Neutrophil (primary cell): ENCODE measurements around the gene LRPPRC.

Experiments
- H3K27ac ChIP-seq: fragments of 200-600 bp; sonication (generic); 2 replicates; pipeline ENCODE4 v1.5.1; 2016; ENCODE audit warnings: mild to moderate bottlenecking, moderate library complexity
- H3K27me3 ChIP-seq: fragments of 200-600 bp; sonication (generic); 2 replicates; pipeline ENCODE4 v1.6.0; 2016; ENCODE audit warnings: mild to moderate bottlenecking
- H3K36me3 ChIP-seq: fragments of 200-600 bp; sonication (generic); 2 replicates; pipeline ENCODE4 v1.5.1; 2017
- H3K4me1 ChIP-seq, 2 experiments: fragments of 200-600 bp in 1 of 2; sonication (generic) in 1 of 2; 1 replicate in 1 of 2; 2 replicates in 1 of 2; pipeline versions ENCODE4 v1.5.1 to v1.6.1; 2013 to 2016; ENCODE audit warnings: low read depth in 1 of 2, low read length in 1 of 2, mild to moderate bottlenecking in 1 of 2, moderate library complexity in 1 of 2; ENCODE audit not compliant: control insufficient read depth in 1 of 2, insufficient read depth in 1 of 2
- H3K4me3 ChIP-seq, 2 experiments: fragments of 200-600 bp in 1 of 2; sonication (generic) in 1 of 2; 1 replicate in 1 of 2; 2 replicates in 1 of 2; pipeline ENCODE4 v1.5.1; 2013 to 2016; ENCODE audit warnings: low read depth in 1 of 2, low read length in 1 of 2, mild to moderate bottlenecking in 1 of 2, moderate library complexity in 1 of 2
- H3K9me3 ChIP-seq: fragments of 200-600 bp; sonication (generic); 2 replicates; pipeline ENCODE4 v1.5.1; 2016
- TF ChIP-seq, protein P1 (sequence below): fragments of 200-600 bp; sonication (generic); IDR thresholded peaks from 2 replicates; pipeline ENCODE4 v1.5.1; 2016; ENCODE audit warnings: antibody characterized with exemption

LRPPRC gene

DNA sequence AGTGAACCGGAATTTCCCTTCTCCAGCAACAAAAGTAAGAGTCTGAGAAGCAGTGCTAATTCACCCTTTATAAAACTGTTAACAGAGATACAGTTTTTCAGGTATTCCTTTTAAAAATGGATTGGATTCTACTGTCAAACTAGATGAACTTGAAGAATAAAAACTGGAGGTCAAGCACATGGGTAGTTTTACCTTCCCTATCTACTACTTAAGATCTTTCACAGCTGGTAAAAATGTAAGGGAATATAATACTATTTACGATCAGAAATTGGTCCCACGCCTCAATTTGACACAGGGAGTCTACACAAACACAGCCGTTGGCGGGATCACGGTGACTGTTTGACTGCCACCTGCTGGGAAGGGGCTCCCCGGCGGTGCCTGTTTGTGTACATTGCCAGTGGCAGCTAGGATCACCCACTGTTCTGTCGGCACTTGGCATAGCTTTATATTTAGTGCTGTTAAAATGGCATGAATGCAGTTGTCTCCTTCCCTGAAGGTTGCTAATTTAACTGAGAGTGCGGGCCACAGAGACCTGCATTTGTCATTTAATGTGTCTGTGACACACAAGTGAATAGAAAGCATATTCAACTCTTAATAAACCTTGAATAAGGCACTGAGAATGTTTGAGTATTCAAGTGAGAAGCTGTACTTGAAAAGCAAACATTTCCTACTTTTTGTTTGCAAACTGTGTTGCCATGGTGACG lies 97.5 kb downstream of the LRPPRC start:
- no peaks in the 10 kb centered on the region for H3K27me3 ChIP-seq
- H3K4me3 ChIP-seq, result no peak overlapping the region
- H3K9me3 ChIP-seq, result no peaks in the 10 kb centered on the region
- TF ChIP-seq, protein P1, sequence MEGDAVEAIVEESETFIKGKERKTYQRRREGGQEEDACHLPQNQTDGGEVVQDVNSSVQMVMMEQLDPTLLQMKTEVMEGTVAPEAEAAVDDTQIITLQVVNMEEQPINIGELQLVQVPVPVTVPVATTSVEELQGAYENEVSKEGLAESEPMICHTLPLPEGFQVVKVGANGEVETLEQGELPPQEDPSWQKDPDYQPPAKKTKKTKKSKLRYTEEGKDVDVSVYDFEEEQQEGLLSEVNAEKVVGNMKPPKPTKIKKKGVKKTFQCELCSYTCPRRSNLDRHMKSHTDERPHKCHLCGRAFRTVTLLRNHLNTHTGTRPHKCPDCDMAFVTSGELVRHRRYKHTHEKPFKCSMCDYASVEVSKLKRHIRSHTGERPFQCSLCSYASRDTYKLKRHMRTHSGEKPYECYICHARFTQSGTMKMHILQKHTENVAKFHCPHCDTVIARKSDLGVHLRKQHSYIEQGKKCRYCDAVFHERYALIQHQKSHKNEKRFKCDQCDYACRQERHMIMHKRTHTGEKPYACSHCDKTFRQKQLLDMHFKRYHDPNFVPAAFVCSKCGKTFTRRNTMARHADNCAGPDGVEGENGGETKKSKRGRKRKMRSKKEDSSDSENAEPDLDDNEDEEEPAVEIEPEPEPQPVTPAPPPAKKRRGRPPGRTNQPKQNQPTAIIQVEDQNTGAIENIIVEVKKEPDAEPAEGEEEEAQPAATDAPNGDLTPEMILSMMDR, result no peak
- no peaks in the 10 kb centered on the region for H3K4me1 ChIP-seq
- no peak overlapping the region for H3K27ac ChIP-seq
- H3K36me3 ChIP-seq, result peaks cover 42% of the 10 kb centered on the region

DNA sequence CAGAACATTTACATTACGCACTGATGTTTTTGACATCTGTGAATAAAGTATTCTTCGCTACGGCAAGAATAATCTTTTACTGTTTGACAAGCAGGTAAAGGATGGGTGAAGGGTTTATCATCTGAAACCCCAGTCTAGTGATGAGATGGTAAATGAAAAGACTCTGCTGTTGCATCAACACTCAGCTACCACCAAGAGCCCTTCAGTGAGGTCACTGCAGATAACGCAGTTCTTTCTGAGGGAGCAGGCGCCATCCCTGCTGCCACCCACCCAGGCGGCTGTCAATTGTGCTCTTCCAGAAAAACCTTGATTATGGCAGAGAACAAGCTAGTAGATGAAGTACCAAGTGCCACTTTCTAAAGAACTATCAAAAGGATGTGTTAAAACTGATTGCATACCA lies 98.3 kb downstream of the LRPPRC start:
- Histone ChIP-seq H3K4me3 (no peak overlapping the region), H3K36me3 (peaks cover 42% of the 10 kb centered on the region), H3K4me1 (no peaks in the 10 kb centered on the region), H3K27me3 (no peaks in the 10 kb centered on the region), H3K9me3 (no peaks in the 10 kb centered on the region), H3K27ac (no peak overlapping the region)
- TF ChIP-seq, protein P1, result no peak

DNA sequence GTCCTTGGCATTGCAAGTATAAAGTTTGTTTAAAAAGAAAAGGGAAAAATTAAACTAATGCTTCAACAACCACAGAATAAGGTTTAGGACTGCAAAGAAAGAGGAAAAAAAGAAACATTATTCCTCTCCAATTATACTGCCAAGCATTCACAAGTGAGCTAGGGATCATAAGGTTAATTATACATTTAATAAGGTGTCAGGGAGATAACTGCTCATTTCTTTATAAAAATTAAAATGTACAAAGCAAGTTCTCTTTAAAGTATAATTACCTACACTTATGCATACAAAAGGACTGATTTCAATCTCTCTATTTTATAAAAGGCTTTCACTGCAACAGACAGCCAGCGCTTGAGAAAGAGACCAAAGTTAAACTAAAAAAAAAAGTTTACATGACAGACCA lies 98.9 kb downstream of the LRPPRC start:
- TF ChIP-seq, protein P1, result no peak
- Histone ChIP-seq H3K27ac (no peak overlapping the region), H3K27me3 (no peaks in the 10 kb centered on the region), H3K9me3 (no peaks in the 10 kb centered on the region), H3K4me1 (no peaks in the 10 kb centered on the region), H3K36me3 (peaks cover 42% of the 10 kb centered on the region), H3K4me3 (no peak overlapping the region)

DNA sequence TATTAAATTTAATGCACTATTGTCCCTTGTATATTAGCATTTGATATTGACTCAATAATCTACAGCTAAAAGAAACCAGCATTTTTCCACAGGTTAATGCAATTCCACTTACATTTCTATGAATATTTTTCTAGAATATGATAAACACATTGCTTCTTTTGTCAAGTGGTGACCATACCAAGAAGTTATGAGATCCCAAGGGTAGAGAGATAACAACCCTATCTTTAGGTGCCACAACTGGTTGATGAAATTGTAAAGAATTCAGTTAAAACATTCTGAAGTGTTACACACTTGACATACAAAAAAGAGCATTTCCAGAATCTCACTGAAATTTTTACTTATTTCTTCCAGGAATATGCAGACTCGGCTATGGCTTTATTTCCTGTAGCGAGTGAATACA lies 101.0 kb downstream of the LRPPRC start:
- TF ChIP-seq, protein P1, result no peak
- Histone ChIP-seq H3K9me3 (no peaks in the 10 kb centered on the region), H3K4me1 (no peaks in the 10 kb centered on the region), H3K36me3 (peaks cover 35% of the 10 kb centered on the region), H3K27ac (no peak overlapping the region), H3K27me3 (no peaks in the 10 kb centered on the region), H3K4me3 (no peak overlapping the region)

DNA sequence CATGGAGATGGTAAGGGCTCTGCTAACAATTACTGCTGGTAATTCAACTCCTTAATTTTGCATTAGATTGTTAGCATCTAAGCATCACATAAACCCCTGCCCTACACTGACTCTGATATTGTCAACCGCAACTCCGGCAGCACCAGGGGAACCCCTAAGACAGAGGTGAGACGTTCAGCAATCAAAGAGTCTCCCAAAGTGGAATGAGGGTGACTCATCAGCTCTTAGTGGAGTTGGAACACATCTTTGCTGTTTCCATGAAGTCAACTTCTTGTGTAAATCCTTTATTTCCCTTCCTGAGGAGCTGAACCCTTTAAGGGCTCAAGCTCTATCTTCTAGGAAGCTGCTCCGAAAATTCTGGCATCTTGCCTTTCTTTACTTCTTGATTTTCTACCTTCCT lies 104.9 kb downstream of the LRPPRC start:
- H3K27me3 ChIP-seq, result no peaks in the 10 kb centered on the region
- TF ChIP-seq, protein P1, result no peak
- H3K27ac ChIP-seq, result no peak overlapping the region
- no peaks in the 10 kb centered on the region for H3K9me3 ChIP-seq
- peaks cover 0 to 3% of the 10 kb centered on the region in 2 experiments for H3K4me1 ChIP-seq
- peaks cover 28% of the 10 kb centered on the region for H3K36me3 ChIP-seq
- H3K4me3 ChIP-seq, result no peak overlapping the region
